IPS DF 19.7 (cell line): ENCODE data around the gene SLITRK2.

Source experiments
- DNase-seq: peaks from one replicate; pipeline ENCODE4 v3.0.0-alpha.2; 2013; ENCODE audit warnings: low read depth, low spot score

The SLITRK2 gene, protein sequence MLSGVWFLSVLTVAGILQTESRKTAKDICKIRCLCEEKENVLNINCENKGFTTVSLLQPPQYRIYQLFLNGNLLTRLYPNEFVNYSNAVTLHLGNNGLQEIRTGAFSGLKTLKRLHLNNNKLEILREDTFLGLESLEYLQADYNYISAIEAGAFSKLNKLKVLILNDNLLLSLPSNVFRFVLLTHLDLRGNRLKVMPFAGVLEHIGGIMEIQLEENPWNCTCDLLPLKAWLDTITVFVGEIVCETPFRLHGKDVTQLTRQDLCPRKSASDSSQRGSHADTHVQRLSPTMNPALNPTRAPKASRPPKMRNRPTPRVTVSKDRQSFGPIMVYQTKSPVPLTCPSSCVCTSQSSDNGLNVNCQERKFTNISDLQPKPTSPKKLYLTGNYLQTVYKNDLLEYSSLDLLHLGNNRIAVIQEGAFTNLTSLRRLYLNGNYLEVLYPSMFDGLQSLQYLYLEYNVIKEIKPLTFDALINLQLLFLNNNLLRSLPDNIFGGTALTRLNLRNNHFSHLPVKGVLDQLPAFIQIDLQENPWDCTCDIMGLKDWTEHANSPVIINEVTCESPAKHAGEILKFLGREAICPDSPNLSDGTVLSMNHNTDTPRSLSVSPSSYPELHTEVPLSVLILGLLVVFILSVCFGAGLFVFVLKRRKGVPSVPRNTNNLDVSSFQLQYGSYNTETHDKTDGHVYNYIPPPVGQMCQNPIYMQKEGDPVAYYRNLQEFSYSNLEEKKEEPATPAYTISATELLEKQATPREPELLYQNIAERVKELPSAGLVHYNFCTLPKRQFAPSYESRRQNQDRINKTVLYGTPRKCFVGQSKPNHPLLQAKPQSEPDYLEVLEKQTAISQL

DNA sequence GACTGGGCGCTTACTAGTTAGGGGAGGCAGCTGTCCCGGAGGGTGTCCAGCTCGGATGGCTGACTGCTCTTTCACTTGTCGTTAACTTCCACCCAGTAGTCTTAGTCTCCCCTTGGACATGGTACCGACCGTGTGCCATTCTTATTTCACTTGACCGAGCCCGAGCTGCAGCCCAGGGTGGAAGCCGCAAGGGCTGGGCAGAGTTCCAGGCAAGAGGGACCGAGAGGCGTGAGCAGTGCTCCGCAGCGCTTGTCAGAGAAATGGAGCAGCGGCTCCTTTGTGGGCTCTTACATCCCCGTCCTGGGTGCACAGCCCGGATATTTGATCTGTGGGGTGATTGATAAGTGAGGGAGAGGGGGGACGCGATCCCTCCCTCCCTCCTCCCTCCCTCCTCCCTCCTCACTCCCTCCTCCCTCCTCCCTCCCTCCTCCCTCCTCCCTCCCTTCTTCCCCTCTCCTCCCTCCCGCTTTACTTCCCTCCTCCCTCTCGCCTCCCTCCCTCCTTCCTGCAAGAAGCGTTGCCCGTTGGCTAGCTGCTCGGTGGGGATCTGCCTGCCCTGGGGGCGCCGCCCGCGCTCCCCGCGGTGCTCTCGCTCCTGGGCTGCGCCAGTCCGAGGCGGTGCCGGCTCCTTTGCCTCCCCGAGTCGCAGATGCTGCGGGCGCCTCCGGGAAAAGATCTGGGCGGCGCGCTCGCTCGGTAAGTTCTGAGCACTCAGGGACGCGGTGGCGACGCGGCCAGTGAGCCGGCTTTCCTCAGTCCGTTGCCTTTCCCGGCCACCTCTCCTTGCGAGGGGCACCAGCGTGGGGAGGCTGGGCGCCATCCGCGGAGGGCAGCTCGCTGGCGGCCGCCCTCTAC, at the start of gene SLITRK2:
TSS of gene SLITRK2 (plus strand) at position 499 of the 855 bp plus-strand sequence. CDS start 4,597 bp downstream, outside the sequence.
- DNase-seq, result no peak

DNA sequence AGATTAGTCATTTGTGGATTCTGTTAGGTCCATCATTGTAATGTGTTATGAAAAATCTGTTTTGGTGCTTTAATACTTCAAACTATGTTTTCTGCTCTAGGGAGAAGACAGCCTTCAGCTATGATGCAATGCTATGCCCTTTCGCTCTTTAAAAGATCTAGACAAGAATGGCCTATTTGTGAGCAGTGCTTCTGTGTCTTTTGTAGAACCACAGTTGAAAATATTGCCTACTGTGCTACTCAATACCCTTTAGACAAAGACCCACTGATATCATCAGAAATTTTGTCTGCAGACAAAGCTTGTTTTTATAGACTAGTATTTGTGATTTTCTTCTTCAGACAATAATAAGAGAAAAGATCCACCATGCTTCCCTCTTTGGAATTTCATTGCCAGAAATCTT, 44.6 kb upstream of the SLITRK2 start:
- no peak for DNase-seq

DNA sequence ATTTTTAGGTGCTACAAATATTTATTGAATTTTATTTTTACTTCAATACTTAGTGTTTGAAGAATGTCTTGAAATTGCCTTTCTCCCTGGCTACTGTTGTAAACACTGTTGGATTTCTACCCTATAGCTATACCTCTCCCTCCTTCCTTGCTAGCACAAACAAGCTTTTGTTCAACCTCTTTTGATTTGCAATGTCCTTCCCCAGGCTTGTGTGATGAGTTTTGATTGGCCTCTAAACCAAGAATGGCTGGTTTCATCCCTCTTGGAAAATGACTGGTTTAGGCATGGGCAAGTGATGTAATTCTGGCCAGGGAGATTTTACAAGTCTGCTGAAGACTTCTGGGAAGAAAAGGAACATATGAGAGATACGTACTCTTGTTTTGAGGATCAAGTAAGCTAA, 25.3 kb upstream of the SLITRK2 start:
- no peak for DNase-seq

DNA sequence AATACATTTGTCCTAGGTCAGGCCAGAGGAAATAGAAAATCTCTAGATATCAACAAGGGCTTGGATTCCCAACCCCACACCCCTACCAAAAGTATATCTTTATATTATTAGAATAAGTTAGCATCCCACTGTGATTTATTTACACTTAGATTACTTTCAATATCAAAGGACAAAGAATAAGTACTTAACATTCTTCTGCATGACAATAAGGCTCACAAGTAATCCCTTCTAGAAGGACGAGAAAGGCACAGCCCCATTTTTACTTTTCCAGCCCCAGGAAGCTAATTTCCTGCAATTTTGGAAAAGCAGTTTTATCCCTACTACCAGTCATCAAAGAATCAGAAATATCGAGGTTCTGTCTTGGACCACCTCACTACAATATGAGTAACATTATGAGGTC, 14.1 kb upstream of the SLITRK2 start:
- no peak for DNase-seq

DNA sequence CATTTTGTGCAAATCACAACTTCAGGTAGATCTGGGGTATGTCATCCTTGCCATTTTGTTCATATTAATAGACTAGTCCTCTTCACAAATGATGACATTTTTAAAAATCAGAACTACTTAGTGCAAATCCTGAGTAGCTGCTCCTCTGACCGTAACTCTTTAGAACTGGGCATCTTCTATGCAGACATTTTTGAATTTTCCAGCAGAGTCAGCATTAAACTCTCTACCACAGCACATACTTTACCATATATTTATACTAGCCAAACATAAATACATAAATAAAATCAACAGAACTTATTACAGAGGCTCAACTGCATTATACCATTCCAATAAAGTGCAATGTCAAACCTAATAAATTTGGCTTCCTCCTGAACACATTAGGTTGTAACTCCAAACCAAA, 4.5 kb upstream of the SLITRK2 start:
- DNase-seq, result no peak

DNA sequence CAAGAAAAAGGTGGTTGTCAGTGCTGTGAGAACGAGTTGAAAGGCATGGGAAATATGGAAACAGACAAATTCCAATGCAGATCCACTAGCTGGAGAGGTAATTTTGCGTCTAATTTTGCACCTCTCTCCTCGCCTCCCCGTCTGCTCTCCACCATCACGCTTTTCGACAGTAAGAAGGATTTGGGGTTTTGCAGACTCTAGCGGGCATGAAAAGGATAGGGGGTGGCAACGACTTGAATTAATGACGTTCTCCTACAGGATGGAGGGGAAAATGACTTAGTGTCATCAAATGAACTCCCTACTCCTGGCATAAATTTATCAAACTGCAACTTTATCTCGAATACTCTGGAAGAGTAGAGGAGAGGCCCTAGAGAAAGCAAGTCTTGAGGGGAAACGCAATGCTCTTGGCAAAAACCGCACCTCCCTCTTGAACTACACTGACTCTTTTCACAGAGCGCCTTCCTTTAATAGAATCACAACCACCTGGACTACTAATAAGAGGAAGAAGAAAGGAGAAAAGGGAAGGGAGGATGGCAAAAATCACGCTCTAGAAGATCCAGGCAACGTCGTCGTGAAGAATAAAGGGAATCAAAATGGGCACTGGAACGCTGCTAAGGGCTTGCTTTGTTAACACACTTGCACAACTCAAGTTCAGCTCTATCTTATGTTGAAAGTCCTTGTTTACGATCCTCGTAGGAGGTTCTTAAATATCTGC, 871 bp upstream of the SLITRK2 start:
- DNase-seq, result no peak

DNA sequence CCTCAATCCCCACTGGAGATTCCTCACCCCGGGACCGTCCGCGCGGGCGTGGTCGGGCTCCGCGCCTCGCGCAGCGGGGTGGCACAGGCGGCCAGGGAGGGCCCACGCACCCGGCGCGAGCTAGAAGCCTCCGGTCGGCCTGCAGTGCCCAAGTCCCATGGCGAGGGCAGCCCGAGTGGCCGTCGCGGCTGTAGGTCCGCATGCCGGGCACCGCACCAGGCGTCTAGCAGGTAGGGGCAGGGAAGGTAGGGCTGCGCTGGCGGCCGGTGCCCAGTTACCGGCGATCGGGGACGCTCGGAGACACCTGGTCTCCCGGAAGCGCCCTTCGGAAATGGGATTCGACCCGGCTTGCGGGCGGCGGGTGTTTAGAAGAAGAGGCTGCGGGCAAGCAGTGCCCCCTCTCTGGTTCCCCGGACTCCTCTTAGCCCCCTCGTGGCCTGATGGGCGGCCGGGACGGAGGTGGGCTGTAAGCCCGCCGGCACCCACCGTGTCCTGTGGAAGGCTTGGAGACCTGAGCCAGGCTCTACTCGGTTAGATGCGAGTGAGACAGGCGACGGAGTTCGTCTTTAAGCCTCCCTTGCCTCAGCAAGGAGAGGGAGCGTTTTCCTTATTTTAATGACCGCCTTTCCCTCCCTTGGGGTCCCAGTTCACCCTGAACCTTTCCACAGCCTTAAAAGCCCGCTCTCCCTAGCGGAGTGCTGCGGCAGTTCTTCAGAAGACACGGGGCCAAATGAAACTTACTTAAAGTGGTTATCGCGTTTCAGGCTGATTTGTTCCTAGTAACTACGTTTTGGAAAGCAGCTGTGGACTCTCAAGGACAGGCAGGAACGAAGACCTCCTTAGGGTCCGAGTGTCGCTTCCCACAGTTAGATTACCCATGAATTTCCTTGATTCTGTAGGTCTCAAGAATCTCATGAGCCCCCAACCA, 821 bp downstream of the SLITRK2 start:
- no peak for DNase-seq

DNA sequence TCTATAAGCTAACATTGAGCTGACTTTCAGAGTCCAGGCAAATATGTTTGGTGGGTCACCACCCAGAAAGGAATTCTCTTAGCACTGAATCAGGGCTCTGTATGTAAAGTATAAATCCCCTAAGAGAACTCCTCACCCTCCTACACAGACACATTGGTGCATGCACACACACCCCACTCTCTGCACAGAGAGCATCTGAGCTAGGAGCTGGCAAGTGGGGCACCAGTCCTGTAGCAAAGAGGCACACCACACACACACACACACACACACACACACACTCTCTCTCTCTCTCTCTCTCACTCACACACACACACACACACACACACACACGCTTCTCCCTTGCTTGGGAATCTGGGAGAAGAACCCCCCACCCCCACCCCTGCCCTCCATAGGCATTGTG, 3.2 kb downstream of the SLITRK2 start:
- no peak for DNase-seq

DNA sequence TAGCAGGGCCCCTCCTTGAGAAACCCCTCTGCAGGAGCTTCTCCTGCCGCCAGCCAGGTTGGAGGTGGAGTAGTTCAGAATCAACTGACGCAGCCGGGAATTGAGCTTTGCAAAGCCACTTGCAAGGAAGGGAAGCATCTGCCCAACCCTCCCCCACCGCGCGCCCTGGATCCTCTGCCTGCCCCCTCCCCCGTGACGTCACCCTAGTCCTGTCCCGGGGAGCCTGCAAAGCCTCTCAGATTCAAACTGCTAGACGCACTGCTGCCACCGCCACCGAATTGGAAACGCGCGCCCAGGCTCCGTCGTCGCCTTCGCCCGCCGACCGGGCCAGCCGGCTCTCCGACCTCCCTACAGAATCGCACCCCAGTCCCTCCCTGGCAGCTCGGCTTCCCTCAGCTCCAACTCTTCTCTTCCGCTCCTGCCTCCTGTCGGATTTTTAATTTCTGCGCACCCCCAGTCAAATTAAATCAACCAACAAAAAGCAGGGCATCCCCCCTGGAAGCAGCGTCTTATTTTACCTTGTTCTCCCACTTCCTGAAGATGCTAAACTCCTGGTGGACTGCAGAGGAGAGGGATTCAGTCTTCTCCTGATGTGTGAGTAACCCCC, 3.8 kb downstream of the SLITRK2 start:
- DNase-seq, result no peak

DNA sequence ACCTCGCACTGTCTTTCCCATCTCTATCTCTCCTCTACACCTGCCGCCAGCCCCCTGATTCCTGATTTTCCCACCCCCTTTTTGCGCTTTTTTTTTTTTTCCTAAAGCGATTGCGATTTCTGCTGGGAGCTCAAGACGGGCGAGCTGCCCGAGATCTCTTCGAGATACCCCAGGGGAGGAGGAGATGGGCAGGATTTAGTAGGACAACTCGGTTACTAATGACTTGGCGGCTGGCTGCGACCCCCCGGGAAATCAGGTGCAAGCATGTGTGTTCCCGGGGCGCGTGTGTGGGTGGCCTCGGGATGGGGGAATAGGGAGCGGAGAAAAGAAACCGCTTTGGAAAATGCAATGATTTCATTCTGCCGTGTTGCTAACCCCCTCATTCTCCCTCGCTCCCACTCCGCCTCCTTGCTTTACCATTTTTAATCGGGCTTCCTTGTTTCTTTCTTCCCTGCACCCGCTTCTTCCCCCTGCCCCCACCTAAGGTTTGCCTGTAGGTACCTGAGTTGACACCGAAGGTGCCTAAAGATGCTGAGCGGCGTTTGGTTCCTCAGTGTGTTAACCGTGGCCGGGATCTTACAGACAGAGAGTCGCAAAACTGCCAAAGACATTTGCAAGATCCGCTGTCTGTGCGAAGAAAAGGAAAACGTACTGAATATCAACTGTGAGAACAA, 4.4 kb downstream of the SLITRK2 start:
- no peak for DNase-seq

DNA sequence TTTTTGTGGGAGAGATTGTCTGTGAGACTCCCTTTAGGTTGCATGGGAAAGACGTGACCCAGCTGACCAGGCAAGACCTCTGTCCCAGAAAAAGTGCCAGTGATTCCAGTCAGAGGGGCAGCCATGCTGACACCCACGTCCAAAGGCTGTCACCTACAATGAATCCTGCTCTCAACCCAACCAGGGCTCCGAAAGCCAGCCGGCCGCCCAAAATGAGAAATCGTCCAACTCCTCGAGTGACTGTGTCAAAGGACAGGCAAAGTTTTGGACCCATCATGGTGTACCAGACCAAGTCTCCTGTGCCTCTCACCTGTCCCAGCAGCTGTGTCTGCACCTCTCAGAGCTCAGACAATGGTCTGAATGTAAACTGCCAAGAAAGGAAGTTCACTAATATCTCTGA, 5.5 kb downstream of the SLITRK2 start:
- no peak for DNase-seq

DNA sequence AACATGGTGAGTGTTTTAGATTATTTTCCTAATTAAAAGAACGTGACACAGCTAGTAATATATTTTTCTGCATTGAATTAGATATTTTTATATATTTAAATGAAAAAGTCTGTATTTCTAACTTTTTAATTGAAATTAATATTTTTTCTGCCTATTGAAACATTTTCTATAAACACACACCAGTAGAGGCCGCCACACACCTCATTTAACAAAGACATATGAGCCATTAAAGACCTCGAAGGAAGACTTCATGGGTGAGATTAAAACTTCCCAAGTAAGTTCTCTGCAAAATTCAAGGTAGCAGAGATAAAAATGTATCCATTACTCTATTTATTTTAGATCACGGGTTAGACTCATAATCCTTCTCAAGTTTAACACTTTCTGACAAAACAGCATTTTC, 8.3 kb downstream of the SLITRK2 start:
- DNase-seq, result no peak

DNA sequence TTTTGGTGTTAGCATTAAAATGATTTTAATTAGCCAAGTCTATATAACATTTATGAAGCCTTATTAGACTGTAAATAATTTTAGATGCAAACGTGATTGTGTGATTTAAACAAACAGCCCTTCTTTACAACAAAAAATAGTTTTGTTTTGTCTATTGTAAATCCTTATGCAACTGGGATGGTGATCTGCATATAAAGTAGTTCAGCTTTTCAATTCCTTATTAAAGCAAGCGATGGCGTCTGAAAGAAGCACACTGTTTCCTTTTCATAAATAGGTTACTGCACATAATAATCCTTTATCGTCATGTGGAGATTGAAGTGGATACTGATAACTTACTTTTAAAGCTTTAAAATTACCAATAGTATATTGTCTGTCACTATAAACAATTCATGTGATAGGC, 8.8 kb downstream of the SLITRK2 start:
- DNase-seq, result no peak

DNA sequence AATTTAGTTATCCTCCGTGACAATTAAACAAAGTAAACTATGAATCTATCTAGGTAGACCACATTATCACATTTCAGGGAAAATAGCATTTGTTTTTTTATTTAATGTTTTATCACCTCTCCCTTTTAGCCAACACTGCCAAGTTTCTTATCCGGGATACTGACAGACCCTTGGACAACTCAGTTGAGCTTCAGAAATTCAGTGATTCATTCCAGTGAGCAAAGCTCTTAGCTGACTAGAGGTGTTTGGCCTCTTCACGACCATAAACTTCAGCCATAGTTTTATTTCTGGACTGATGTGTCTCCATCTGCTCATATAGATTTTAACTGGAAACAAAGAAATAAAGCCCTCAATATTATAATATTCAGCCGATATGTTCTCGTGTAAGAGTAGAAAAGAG, 15.2 kb downstream of the SLITRK2 start:
- DNase-seq, result no peak

DNA sequence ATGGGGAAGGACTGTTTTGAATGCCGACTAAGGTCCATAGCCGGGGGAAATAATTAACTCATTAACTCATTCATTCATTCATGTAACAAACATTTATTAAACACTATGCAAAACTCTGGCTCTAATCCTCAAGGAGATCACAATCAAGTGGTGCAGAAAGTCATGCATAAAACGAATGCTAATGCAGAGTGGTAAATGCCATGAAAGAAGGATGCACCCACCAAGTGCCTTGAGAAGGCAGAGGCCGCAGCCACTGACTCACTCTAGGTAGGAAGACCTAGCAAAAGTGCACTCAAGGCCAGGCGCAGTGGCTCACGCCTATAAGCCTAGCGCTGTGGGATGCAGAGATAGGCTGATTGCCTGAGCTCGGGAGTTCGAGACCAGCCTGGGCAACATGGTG, 22.9 kb downstream of the SLITRK2 start:
- DNase-seq, result no peak

DNA sequence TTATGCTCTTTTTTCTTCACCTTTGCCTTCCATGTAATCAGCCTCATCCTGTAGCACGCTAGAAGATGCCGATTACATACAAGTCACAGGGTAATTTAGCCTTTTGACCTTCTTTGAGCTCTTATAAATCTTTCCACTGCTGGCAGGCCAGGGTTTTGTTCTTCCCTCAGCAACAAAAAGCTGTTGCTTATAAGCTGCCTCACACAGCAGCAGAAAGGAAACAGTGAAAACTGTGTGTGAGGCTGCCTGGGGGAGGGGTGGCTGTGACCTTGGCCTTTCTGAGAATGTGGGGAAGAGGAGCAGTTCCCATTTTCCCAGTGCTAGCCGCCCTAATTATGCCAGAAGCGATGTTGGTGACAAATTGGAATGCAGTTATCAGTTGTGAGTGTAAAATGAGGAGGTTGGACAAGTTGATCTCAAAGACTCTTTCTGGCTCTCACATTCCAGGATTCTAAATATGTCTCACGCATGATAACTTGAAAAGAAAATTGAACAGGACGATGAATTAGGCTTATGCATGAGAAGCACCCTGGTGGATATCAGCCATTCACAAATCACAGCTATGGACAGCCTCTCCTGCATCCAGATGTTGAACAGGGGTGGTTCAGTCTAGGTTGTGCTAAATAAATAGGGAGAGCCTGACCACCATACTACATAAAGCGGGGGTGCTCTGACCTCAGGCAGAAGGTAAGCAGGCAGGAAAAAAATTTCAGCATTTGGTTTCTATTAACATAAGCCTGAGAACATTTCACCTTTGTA, 25.7 kb downstream of the SLITRK2 start:
- no peak for DNase-seq

DNA sequence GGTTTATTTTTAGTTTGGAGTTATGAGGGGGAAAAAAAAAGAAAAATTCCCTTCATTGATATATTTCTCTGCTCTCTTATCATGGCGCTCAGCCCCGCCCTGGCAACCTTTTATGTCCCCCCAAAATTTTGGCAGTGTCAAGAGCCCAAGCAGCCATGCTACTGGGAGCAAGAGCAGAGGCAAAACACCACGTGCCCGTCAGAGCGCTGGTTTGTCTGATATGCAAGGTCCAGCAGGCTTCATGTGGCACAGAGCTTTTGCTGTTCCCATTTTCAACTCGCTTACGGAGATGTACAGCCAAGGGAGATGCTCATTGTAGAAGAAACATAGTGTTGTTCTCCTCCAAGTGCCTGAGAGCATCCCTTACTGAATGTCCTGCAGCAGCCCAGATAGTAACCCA, 27.3 kb downstream of the SLITRK2 start:
- DNase-seq, result no peak

DNA sequence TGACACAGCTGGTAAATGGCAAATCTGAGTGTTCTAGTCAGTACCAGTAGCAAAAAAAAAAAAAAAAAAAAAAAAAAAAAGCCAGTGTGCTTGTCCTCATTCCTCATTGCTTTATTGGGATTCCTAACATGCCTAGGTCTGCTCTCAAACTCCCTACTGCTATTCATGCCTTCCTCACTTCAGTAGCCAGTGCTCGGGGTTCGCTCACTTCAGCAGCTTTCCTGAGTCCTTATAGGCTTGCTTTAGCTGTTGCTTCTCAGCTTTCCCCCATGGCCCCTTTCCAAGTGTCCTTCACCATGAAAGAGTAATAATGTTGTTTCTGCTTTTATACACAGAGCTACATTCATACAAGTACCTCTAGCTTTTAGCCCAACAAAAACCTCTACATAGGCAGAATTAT, 30.8 kb downstream of the SLITRK2 start:
- DNase-seq, result no peak

DNA sequence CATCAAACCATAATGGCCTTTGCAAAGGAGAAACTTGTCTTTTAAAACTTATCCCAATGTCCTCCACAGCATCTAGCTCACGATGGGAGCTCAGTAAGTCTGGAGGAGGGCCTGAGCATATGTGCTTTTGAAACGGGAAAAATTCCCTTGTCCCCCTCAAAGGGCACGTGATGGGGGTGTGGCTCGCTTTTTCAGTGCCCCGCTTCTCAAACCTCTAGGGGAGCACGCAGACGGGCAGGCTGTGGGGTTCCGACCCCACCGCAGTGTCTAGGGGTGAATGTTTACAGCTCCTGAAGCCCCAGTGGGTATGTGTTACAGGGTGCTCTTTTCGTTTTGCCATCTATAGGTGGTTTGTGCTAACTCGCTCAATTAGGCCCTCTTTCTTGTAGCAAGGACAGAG, 31.2 kb downstream of the SLITRK2 start:
- no peak for DNase-seq
